K562 (cell line): Measurements from ENCODE around the gene SEC61A2. TPM values are rescaled to one million over a fixed set of nuclear protein-coding genes. Genes with fewer than 3 reads are reported as not detected.

ENCODE experiments used
- ATAC-seq: fragments of 200-7000 bp; cut with Tn5 transposase; 3 replicates; pipeline ENCODE4 v1.9.1; 2020; ENCODE audit warnings: moderate library complexity
- BruUV-seq: library from RNA; stranded (reverse); fragments of 400-500 nt; replicated peaks from 2 replicates; lab custom pipeline; 2021; lab: Mats Ljungman, UMichigan
- CTCF ChIA-PET: fragments of 300-600 bp; formaldehyde crosslinking; extraction: SDS; loops from one replicate; lab custom pipeline; 2021; ENCODE audit warnings: low intra/inter-chr PET ratio; lab: Yijun Ruan, JAX
- POLR2A ChIA-PET: fragments of 300-600, 350-650 bp; sonication (Branson Sonifier 250); formaldehyde crosslinking; extraction: SDS; loops from one replicate; lab custom pipeline; 2021; ENCODE audit warnings: antibody characterized with exemption, inconsistent platforms; lab: Yijun Ruan, JAX
- DNase-seq, 4 experiments: peaks; one replicate each; pipeline versions ENCODE4 v3.0.0 to v3.0.0-alpha.2; 2011 to 2018; ENCODE audit warnings: low spot score in 3 of 4, mixed read lengths in 3 of 4; ENCODE audit errors: extremely low read depth in 1 of 4
- FAIRE-seq: peaks from 2 replicates; lab custom pipeline; 2011; peaks lifted over from hg19 to GRCh38; lab: Jason Lieb, UNC
- H2AFZ ChIP-seq: 2 replicates; pipeline ENCODE4 v1.6.0; 2011; ENCODE audit warnings: low read depth, low read length, control low read depth, inconsistent platforms
- H3K27ac ChIP-seq: fragments of 200-600 bp; 3 replicates; pipeline ENCODE4 v1.8.0; 2011; ENCODE audit warnings: low read depth, mild to moderate bottlenecking, control low read depth, inconsistent platforms, low read length, moderate library complexity, mixed read lengths; ENCODE audit errors: extremely low read depth
- H3K27me3 ChIP-seq, 2 experiments: fragments of 300-600 bp in 1 of 2; 2 replicates in 1 of 2; 3 replicates in 1 of 2; pipeline versions ENCODE4 v1.6.0 to v1.8.0; 2011; ENCODE audit warnings: inconsistent platforms in 2 of 2, low read length in 2 of 2, mild to moderate bottlenecking in 1 of 2, mixed read lengths in 1 of 2, moderate library complexity in 1 of 2; ENCODE audit not compliant: control insufficient read depth in 2 of 2, insufficient read depth in 2 of 2
- H3K36me3 ChIP-seq: fragments of 300-600 bp; 3 replicates; pipeline ENCODE4 v1.8.0; 2011; ENCODE audit warnings: mild to moderate bottlenecking, low read length, inconsistent platforms; ENCODE audit not compliant: control insufficient read depth, insufficient read depth
- H3K4me1 ChIP-seq, 2 experiments: fragments of 200-600 bp in 1 of 2; replicated peaks in 1 of 2; 2 replicates in 1 of 2; 3 replicates in 1 of 2; pipeline versions ENCODE4 v1.5.1 to v1.8.0; 2011; ENCODE audit warnings: inconsistent platforms in 2 of 2, low read length in 2 of 2, mild to moderate bottlenecking in 1 of 2, mixed read lengths in 1 of 2, moderate library complexity in 1 of 2; ENCODE audit not compliant: control insufficient read depth in 2 of 2, insufficient read depth in 2 of 2
- H3K4me2 ChIP-seq: 2 replicates; pipeline ENCODE4 v1.6.1; 2011; ENCODE audit warnings: low read length, control low read depth, inconsistent platforms, mixed read lengths; ENCODE audit not compliant: insufficient read depth
- H3K4me3 ChIP-seq: fragments of 200-600 bp; sonication (generic), shearing (Covaris generic); 2 replicates; pipeline ENCODE4 v1.5.1; 2016; ENCODE audit warnings: control low read depth, inconsistent platforms
- H3K79me2 ChIP-seq: fragments of 200-600 bp; 3 replicates; pipeline ENCODE4 v1.8.0; 2011; ENCODE audit warnings: low read length, inconsistent platforms; ENCODE audit not compliant: control insufficient read depth, insufficient read depth
- H3K9ac ChIP-seq, 2 experiments: 2 replicates each; pipeline versions ENCODE4 v1.6.0 to v1.6.1; 2011; ENCODE audit warnings: low read depth in 2 of 2, low read length in 2 of 2, control low read depth in 1 of 2, inconsistent platforms in 1 of 2, mild to moderate bottlenecking in 1 of 2, mixed read lengths in 1 of 2; ENCODE audit not compliant: insufficient read depth in 1 of 2
- H3K9me1 ChIP-seq: one replicate; pipeline ENCODE4 v1.6.0; 2011; ENCODE audit warnings: inconsistent platforms, mild to moderate bottlenecking, low read length, moderate library complexity; ENCODE audit not compliant: control insufficient read depth, insufficient read depth
- H3K9me3 ChIP-seq: replicated peaks from 2 replicates; pipeline ENCODE4 v1.5.1; 2011; ENCODE audit warnings: low read depth, low read length, inconsistent platforms; ENCODE audit not compliant: control insufficient read depth, insufficient read depth
- H4K20me1 ChIP-seq: replicated peaks from 2 replicates; pipeline ENCODE4 v1.6.1; 2011; ENCODE audit warnings: low read length, inconsistent platforms, mixed read lengths; ENCODE audit not compliant: control insufficient read depth, insufficient read depth
- ARID3B ChIP-seq: fragments of 250-450 bp; sonication (Bioruptor Pico); IDR thresholded peaks from 2 replicates; pipeline ENCODE4 v1.4.0; 2020; ENCODE audit warnings: borderline replicate concordance
- CREB3L1 ChIP-seq: fragments of 450-650 bp; IDR thresholded peaks from 2 replicates; pipeline ENCODE4 v1.6.1; 2014; ENCODE audit warnings: low read depth, mild to moderate bottlenecking, moderate library complexity, borderline replicate concordance
- EP300 ChIP-seq: IDR thresholded peaks from 2 replicates; pipeline ENCODE4 v1.6.1; 2012; ENCODE audit warnings: low read length, improper control_type of control experiment
- ID3 ChIP-seq, 2 experiments: fragments of 250-450 bp in 1 of 2; fragments of 450-650 bp in 1 of 2; sonication (Bioruptor Pico) in 1 of 2; IDR thresholded peaks; 2 replicates each; pipeline versions ENCODE4 v1.6.1 to v1.8.0; 2016 to 2021; ENCODE audit warnings: mild to moderate bottlenecking in 2 of 2, moderate library complexity in 2 of 2, missing compliant biosample characterization in 1 of 2, missing genetic modification characterization in 1 of 2
- KLF6 ChIP-seq: fragments of 250-450 bp; sonication (Bioruptor Pico); IDR thresholded peaks from 2 replicates; pipeline ENCODE4 v1.4.0; 2020; ENCODE audit warnings: mild to moderate bottlenecking, moderate library complexity, borderline replicate concordance
- NFE2 ChIP-seq: IDR thresholded peaks from 2 replicates; pipeline ENCODE4 v1.6.1; 2014; ENCODE audit warnings: antibody characterized with exemption, low read depth
- NFIX ChIP-seq: fragments of 250-450 bp; sonication (Bioruptor Pico); IDR thresholded peaks from 2 replicates; pipeline ENCODE4 v1.4.0; 2020; ENCODE audit warnings: low read depth, mild to moderate bottlenecking, moderate library complexity
- NUFIP1 ChIP-seq: fragments of 450-650 bp; IDR thresholded peaks from 2 replicates; pipeline ENCODE4 v1.6.1; 2018; ENCODE audit not compliant: partially characterized antibody
- PHF8 ChIP-seq: fragments of 200-600 bp; sonication (generic); IDR thresholded peaks from 2 replicates; pipeline ENCODE4 v1.6.1; 2012; ENCODE audit warnings: mixed run types, mild to moderate bottlenecking, inconsistent platforms, low read length, moderate library complexity, borderline replicate concordance
- SMC3 ChIP-seq: conservative IDR thresholded peaks from 2 replicates; pipeline ENCODE4 v1.6.1; 2011; ENCODE audit warnings: low read depth, low read length, improper control_type of control experiment; ENCODE audit not compliant: insufficient read depth
- TAF1 ChIP-seq: IDR thresholded peaks from 2 replicates; pipeline ENCODE4 v1.6.1; 2011; ENCODE audit warnings: mild to moderate bottlenecking, low read length, moderate library complexity; ENCODE audit not compliant: insufficient read depth, control insufficient read depth, severe bottlenecking; ENCODE audit errors: extremely low read depth
- TFAP4 ChIP-seq: sonication (generic); formaldehyde crosslinking; IDR thresholded peaks from 2 replicates; pipeline ENCODE4 v1.8.0; 2022; ENCODE audit warnings: missing genetic modification reagents, mild to moderate bottlenecking, moderate library complexity, borderline replicate concordance
- ZNF57 ChIP-seq: fragments of 450-650 bp; formaldehyde crosslinking; IDR thresholded peaks from 2 replicates; pipeline ENCODE4 v1.4.0; 2020; ENCODE audit warnings: mild to moderate bottlenecking, moderate library complexity
- ZNF655 ChIP-seq: fragments of 250-450 bp; sonication (Bioruptor Pico); IDR thresholded peaks from 2 replicates; pipeline ENCODE4 v1.5.0; 2021
- ZNF75A ChIP-seq: fragments of 450-650 bp; formaldehyde crosslinking; IDR thresholded peaks from 2 replicates; pipeline ENCODE4 v1.4.0; 2020; ENCODE audit warnings: mild to moderate bottlenecking
- WGBS: fragments of 100-300 bp; shearing (Covaris generic); methylation state at CpG from one replicate; pipeline ENCODE4 v1.1.6; 2016; ENCODE audit warnings: low coverage, mixed read lengths; ENCODE audit not compliant: insufficient coverage; ENCODE audit errors: missing lambda C conversion rate; 5-methylcytosine and 5-hydroxymethylcytosine counted together
- in situ Hi-C: fragments of 300-500 bp; cut with MboI; formaldehyde crosslinking; loops from 4 replicates; pipeline ENCODE4 v1.15.0; 2018; ENCODE audit warnings: inconsistent platforms, mixed read lengths
- intact Hi-C: fragments of 100-400 bp; cut with micrococcal nuclease; formaldehyde crosslinking; loops from 2 replicates; pipeline ENCODE4 v1.14.2; 2022
- polyA plus RNA-seq, 8 experiments: library from polyadenylated mRNA; depleted of rRNA in 4 of 8; stranded (reverse) in 5 of 8; unstranded in 3 of 8; fragments of >200 nt; fragmentation: Nextera tagmentation in 2 of 8; fragmentation: Illumina TruSeq in 1 of 8; extraction: Ambion mirVana in 2 of 8; extraction: Trizol in 1 of 8; gene quantifications; 2 replicates each; pipeline versions ENCODE4 v1.2.1 to v1.2.3, GENCODE V29; 2011 to 2014; ENCODE audit warnings: inconsistent platforms in 1 of 8, missing spikeins in 1 of 8
- total RNA-seq, 7 experiments: library from RNA; depleted of rRNA in 6 of 7; stranded (reverse); fragments of >200 nt in 6 of 7; fragmentation: Illumina TruSeq in 2 of 7; extraction: Trizol in 2 of 7; gene quantifications; 2 replicates each; pipeline versions ENCODE4 v1.2.1 to v1.2.3, GENCODE V29; 2011 to 2021; ENCODE audit warnings: low replicate concordance in 1 of 7

Gene SEC61A2
- total and polyA plus RNA-seq, 9 of the 15 experiments (the other 6 are each of a cell fraction or from before 2014, with no cell fraction given), result 1.2 to 9.7 (median 3.9) TPM

- TF ChIP-seq TFAP4 (no peak), SMC3 (no peak)
Observed at GRCh38 chr10:12103802-12104201, 25.7 kb upstream of the SEC61A2 start (continued).

GRCh38 chr10:12107781-12108180, 21.7 kb upstream of the SEC61A2 start:
- no peak overlapping the region for H3K4me2 ChIP-seq
- no peak overlapping the region for H3K4me3 ChIP-seq
- WGBS, result 72% methylated on average over 12 of the region's 14 CpGs
- in situ Hi-C loops (no loop called here), intact Hi-C loops (no loop called here)
- no peaks in the 10 kb centered on the region for H3K79me2 ChIP-seq
- H3K36me3 ChIP-seq, result peaks cover 10% of the 10 kb centered on the region; the same call in 2 of the 3 replicates
- no TSS peak for BruUV-seq
- no peak for DNase-seq
- CTCF ChIA-PET, result no interaction called here
- no peaks in the 10 kb centered on the region for H3K9me3 ChIP-seq
- no peaks in the 10 kb centered on the region for H4K20me1 ChIP-seq
- no peaks in the 10 kb centered on the region for H3K4me1 ChIP-seq
- no peak overlapping the region for H2AFZ ChIP-seq
- H3K9me1 ChIP-seq, result peaks cover 5% of the 10 kb centered on the region
- H3K27me3 ChIP-seq, result no peaks in the 10 kb centered on the region
- POLR2A ChIA-PET, result interaction anchor here (1.5 kb wide), 1 partner anchor 18 kb away, joined by 5 read pairs; no protein-coding TSS in a partner anchor
- H3K9ac ChIP-seq, result no peak overlapping the region
- FAIRE-seq, result no peak
- no peak for ATAC-seq
- H3K27ac ChIP-seq, result no peak overlapping the region
- TF ChIP-seq NFIX (CRISPR knock-in tag), result no peak
- TF ChIP-seq NFE2, result no peak
- no peak for TF ChIP-seq PHF8
- TF ChIP-seq ARID3B (CRISPR knock-in tag), result no peak
- TF ChIP-seq ZNF655 (CRISPR knock-in tag), result no peak
- no peak for TF ChIP-seq NUFIP1
- TF ChIP-seq TAF1, result no peak
- TF ChIP-seq ZNF75A (CRISPR knock-in tag), result no peak
- TF ChIP-seq CREB3L1, result no peak
- TF ChIP-seq EP300, result no peak
- no peak for TF ChIP-seq ZNF57
- TF ChIP-seq ID3 (CRISPR knock-in tag; IDR thresholded peaks at IDR 0.05), result no peak
- TF ChIP-seq ID3 (tag; IDR thresholded peaks at IDR 0.05), result no peak
- no peak for TF ChIP-seq KLF6 (CRISPR knock-in tag)
